H1 (cell line): Measurements from ENCODE around the gene PYCARD. TPM values are rescaled to one million over a fixed set of nuclear protein-coding genes. Genes with fewer than 3 reads are reported as not detected.
A peak's percentile ranks its signal among the peaks of the same experiment; 100 is the strongest.

Experiments used
- CTCF ChIA-PET: fragments of 300-600 bp; sonication (Branson Sonifier 250); formaldehyde crosslinking; loops from one replicate; lab custom pipeline; 2021; ENCODE audit not compliant: partially characterized antibody; lab: Charles Lee
- POLR2A ChIA-PET: fragments of 300-600 bp; sonication (Branson Sonifier 250); formaldehyde crosslinking; loops from one replicate; lab custom pipeline; 2021; ENCODE audit warnings: inconsistent platforms; ENCODE audit not compliant: partially characterized antibody; lab: Charles Lee
- DNase-seq, 2 experiments: peaks; one replicate each; pipeline versions ENCODE4 v3.0.0 to v3.0.0-alpha.2; 2010 to 2022; ENCODE audit warnings: low spot score in 2 of 2, low read depth in 1 of 2, mixed read lengths in 1 of 2
- FAIRE-seq: peaks from 2 replicates; lab custom pipeline; 2011; peaks lifted over from hg19 to GRCh38; lab: Jason Lieb, UNC
- H2AFZ ChIP-seq: 2 replicates; pipeline ENCODE4 v1.8.1; 2012; ENCODE audit warnings: low read length, inconsistent platforms
- H2AK5ac ChIP-seq: 2 replicates; pipeline ENCODE4 v1.6.1; 2013; ENCODE audit warnings: low read depth, low read length
- H2BK120ac ChIP-seq: replicated peaks from 2 replicates; pipeline ENCODE3; 2013; ENCODE audit warnings: low read depth, low read length, inconsistent platforms
- H2BK12ac ChIP-seq: 2 replicates; pipeline ENCODE4 v1.6.1; 2013; ENCODE audit warnings: low read depth, low read length
- H2BK15ac ChIP-seq: 2 replicates; pipeline ENCODE4 v1.6.1; 2013; ENCODE audit warnings: low read length
- H2BK20ac ChIP-seq: 2 replicates; pipeline ENCODE4 v1.6.1; 2013; ENCODE audit warnings: low read length
- H2BK5ac ChIP-seq: 2 replicates; pipeline ENCODE4 v1.6.1; 2013; ENCODE audit warnings: low read depth, low read length
- H3K14ac ChIP-seq: 2 replicates; pipeline ENCODE4 v1.6.1; 2013; ENCODE audit warnings: inconsistent platforms; ENCODE audit not compliant: insufficient read length
- H3K18ac ChIP-seq: 2 replicates; pipeline ENCODE4 v1.6.1; 2013; ENCODE audit warnings: low read length; ENCODE audit errors: extremely low read depth
- H3K23ac ChIP-seq: 2 replicates; pipeline ENCODE4 v1.6.1; 2013; ENCODE audit warnings: inconsistent platforms; ENCODE audit not compliant: insufficient read length
- H3K23me2 ChIP-seq: 2 replicates; pipeline ENCODE4 v1.6.1; 2013; ENCODE audit warnings: low read depth, low read length
- H3K27ac ChIP-seq: 2 replicates; pipeline ENCODE4 v1.6.1; 2011; ENCODE audit warnings: low read depth, low read length, inconsistent platforms
- H3K27me3 ChIP-seq, 4 experiments: replicated peaks in 1 of 4; 1 replicate in 1 of 4; 2 replicates in 3 of 4; pipeline versions ENCODE4 v1.6.1 to v1.8.1; 2011 to 2013; ENCODE audit warnings: low read length in 3 of 4, mild to moderate bottlenecking in 3 of 4, inconsistent platforms in 2 of 4, mixed read lengths in 2 of 4, moderate library complexity in 1 of 4; ENCODE audit not compliant: control insufficient read depth in 3 of 4, insufficient read depth in 3 of 4; ENCODE audit errors: extremely low read depth in 1 of 4
- H3K36me3 ChIP-seq, 4 experiments: 2 replicates each; pipeline versions ENCODE4 v1.6.1 to v1.8.1; 2011 to 2013; ENCODE audit warnings: mild to moderate bottlenecking in 4 of 4, low read length in 3 of 4, moderate library complexity in 2 of 4, control low read depth in 1 of 4, inconsistent platforms in 1 of 4; ENCODE audit not compliant: insufficient read depth in 4 of 4, control insufficient read depth in 2 of 4
- H3K4ac ChIP-seq: replicated peaks from 2 replicates; pipeline ENCODE3; 2013; ENCODE audit warnings: low read length, low read depth, mixed read lengths, inconsistent platforms; ENCODE audit not compliant: insufficient read length
- H3K4me1 ChIP-seq, 4 experiments: replicated peaks in 1 of 4; 1 replicate in 1 of 4; 2 replicates in 3 of 4; pipeline versions ENCODE4 v1.6.1 to v1.8.1; 2011 to 2013; ENCODE audit warnings: low read length in 3 of 4, inconsistent platforms in 2 of 4, mixed read lengths in 1 of 4; ENCODE audit not compliant: insufficient read depth in 4 of 4, control insufficient read depth in 3 of 4
- H3K4me2 ChIP-seq, 2 experiments: 2 replicates each; pipeline versions ENCODE4 v1.6.1 to v1.8.1; 2011 to 2013; ENCODE audit warnings: low read depth in 2 of 2, low read length in 2 of 2, control low read depth in 1 of 2, inconsistent platforms in 1 of 2, mild to moderate bottlenecking in 1 of 2; ENCODE audit not compliant: insufficient read depth in 1 of 2
- H3K4me3 ChIP-seq, 4 experiments: fragments of 200-600, 300-600 bp in 1 of 4; sonication (generic), shearing (Covaris generic), sonication (Bioruptor Twin) in 1 of 4; 2 replicates each; pipeline versions ENCODE4 v1.5.1 to v1.8.1; 2011 to 2016; ENCODE audit warnings: low read length in 4 of 4, low read depth in 3 of 4, control low read depth in 2 of 4, inconsistent platforms in 2 of 4, mild to moderate bottlenecking in 2 of 4, mixed read lengths in 1 of 4, moderate library complexity in 1 of 4; ENCODE audit not compliant: insufficient read depth in 2 of 4; ENCODE audit errors: extremely low read depth in 1 of 4
- H3K56ac ChIP-seq: replicated peaks from 2 replicates; pipeline ENCODE3; 2013; ENCODE audit warnings: low read depth, mild to moderate bottlenecking, mixed read lengths, low read length, inconsistent platforms; ENCODE audit not compliant: insufficient read length
- H3K79me1 ChIP-seq: 2 replicates; pipeline ENCODE4 v1.6.1; 2013; ENCODE audit warnings: low read depth, low read length, control low read depth
- H3K79me2 ChIP-seq, 2 experiments: 2 replicates each; pipeline versions ENCODE4 v1.6.1 to v1.8.1; 2012 to 2013; ENCODE audit warnings: low read length in 2 of 2, mild to moderate bottlenecking in 2 of 2, inconsistent platforms in 1 of 2; ENCODE audit not compliant: insufficient read depth in 2 of 2, control insufficient read depth in 1 of 2
- H3K9ac ChIP-seq, 4 experiments: replicated peaks in 1 of 4; 1 replicate in 1 of 4; 2 replicates in 3 of 4; pipeline versions ENCODE4 v1.6.1 to v1.8.1; 2011 to 2013; ENCODE audit warnings: low read depth in 3 of 4, low read length in 3 of 4, control low read depth in 2 of 4, mild to moderate bottlenecking in 2 of 4, moderate library complexity in 2 of 4, inconsistent platforms in 1 of 4; ENCODE audit errors: extremely low read depth in 1 of 4
- H3K9me3 ChIP-seq, 2 experiments: 2 replicates each; pipeline versions ENCODE4 v1.6.1 to v1.8.1; 2012 to 2013; ENCODE audit warnings: mild to moderate bottlenecking in 2 of 2, moderate library complexity in 2 of 2, control low read depth in 1 of 2, inconsistent platforms in 1 of 2, low read depth in 1 of 2, low read length in 1 of 2, mixed read lengths in 1 of 2; ENCODE audit not compliant: insufficient read depth in 2 of 2
- H4K20me1 ChIP-seq, 2 experiments: replicated peaks in 1 of 2; 2 replicates each; pipeline versions ENCODE3 to v1.8.1; 2011 to 2013; ENCODE audit warnings: inconsistent platforms in 2 of 2, low read length in 2 of 2, mild to moderate bottlenecking in 1 of 2; ENCODE audit not compliant: insufficient read depth in 2 of 2, control insufficient read depth in 1 of 2
- H4K5ac ChIP-seq: 2 replicates; pipeline ENCODE4 v1.6.1; 2013; ENCODE audit warnings: low read length, low read depth, mixed read lengths, inconsistent platforms; ENCODE audit not compliant: insufficient read length
- H4K8ac ChIP-seq: 2 replicates; pipeline ENCODE4 v1.8.0; 2013; ENCODE audit warnings: mild to moderate bottlenecking, moderate library complexity, low read length, inconsistent platforms; ENCODE audit not compliant: insufficient read depth; ENCODE audit errors: extremely low read depth
- H4K91ac ChIP-seq: replicated peaks from 2 replicates; pipeline ENCODE3; 2013; ENCODE audit warnings: low read length, mixed read lengths, inconsistent platforms; ENCODE audit not compliant: insufficient read length
- FOSL1 ChIP-seq: IDR thresholded peaks from 2 replicates; pipeline ENCODE4 v1.6.1; 2011; ENCODE audit warnings: mild to moderate bottlenecking, low read depth, low read length, moderate library complexity; ENCODE audit not compliant: insufficient read depth
- JUND ChIP-seq: IDR thresholded peaks from 2 replicates; pipeline ENCODE4 v1.6.1; 2011; ENCODE audit warnings: mild to moderate bottlenecking, improper control_type of control experiment, low read length
- POU5F1 ChIP-seq: IDR thresholded peaks from 2 replicates; pipeline ENCODE4 v1.6.1; 2011; ENCODE audit warnings: low read depth, mild to moderate bottlenecking, low read length, moderate library complexity
- RBBP5 ChIP-seq: IDR thresholded peaks from 2 replicates; pipeline ENCODE4 v1.7.1; 2012; ENCODE audit warnings: low read depth, mild to moderate bottlenecking, inconsistent platforms, low read length, moderate library complexity, borderline replicate concordance
- RXRA ChIP-seq: IDR thresholded peaks from 2 replicates; pipeline ENCODE4 v1.6.1; 2011; ENCODE audit warnings: low read depth, mild to moderate bottlenecking, low read length, moderate library complexity; ENCODE audit not compliant: insufficient read depth
- WGBS, 2 experiments: shearing (Covaris generic) in 1 of 2; methylation state at CpG; one replicate each; pipeline versions ENCODE4 v1.1.6 to v1.1.7; 2013 to 2015; ENCODE audit warnings: low lambda C conversion rate in 2 of 2, mixed read lengths in 2 of 2, inconsistent platforms in 1 of 2, low coverage in 1 of 2, missing lambda C conversion rate in 1 of 2; ENCODE audit not compliant: insufficient replicate concordance in 2 of 2, insufficient coverage in 1 of 2, insufficient read length in 1 of 2; ENCODE audit errors: extremely low coverage in 1 of 2, missing lambda C conversion rate in 1 of 2; 5-methylcytosine and 5-hydroxymethylcytosine counted together
- polyA plus RNA-seq, 7 experiments: library from polyadenylated mRNA; depleted of rRNA in 3 of 7; stranded (reverse) in 5 of 7; unstranded in 2 of 7; fragments of >200 nt in 5 of 7; fragments of 200-250 nt in 2 of 7; gene quantifications; 1 replicate in 5 of 7; 2 replicates in 1 of 7; 4 replicates in 1 of 7; pipeline versions ENCODE4 v1.2.1 to v1.2.3, GENCODE V29; 2011 to 2013; ENCODE audit warnings: missing spikeins in 2 of 7, mixed read lengths in 2 of 7
- total RNA-seq: library from RNA; stranded (reverse); fragmentation: NEBNext Ultra II Directional; extraction: Animal tissue kit (Norgen Biotek cat#: 25700); gene quantifications from 2 replicates; pipeline ENCODE4 v1.2.1, GENCODE V29; 2021
- TF ChIP-seq, protein P1 (sequence below): IDR thresholded peaks from 2 replicates; pipeline ENCODE4 v1.6.1; 2012; ENCODE audit warnings: inconsistent platforms

Gene PYCARD
- total and polyA plus RNA-seq, 2 of the 8 experiments (the other 6 are each of a cell fraction or from before 2014, with no cell fraction given), result 29.9 to 77.9 TPM

DNA sequence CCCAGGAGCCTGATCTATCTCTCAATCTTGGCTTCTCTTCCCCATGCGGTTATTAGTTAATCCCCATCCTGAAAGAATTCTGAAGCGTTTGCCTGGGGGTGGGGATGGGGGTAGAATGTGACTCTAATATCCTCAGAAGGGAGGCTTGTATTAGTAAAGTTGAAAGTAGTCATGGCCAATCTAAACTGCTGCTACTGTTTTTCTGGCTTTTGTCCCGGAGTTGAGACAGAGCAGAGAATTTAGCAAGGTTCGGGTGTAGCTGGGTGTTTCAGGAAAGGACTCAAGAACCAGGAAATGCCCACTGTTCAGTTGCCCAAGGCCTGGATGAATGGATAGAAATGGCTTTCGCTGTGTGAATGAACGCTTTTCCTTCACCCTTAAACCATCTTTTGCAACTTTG is 39.6 kb upstream of the PYCARD start:
- H3K23ac ChIP-seq, result no peak overlapping the region
- ChIA-PET POLR2A (interaction anchor here (1.0 to 1.5 kb wide), 2 partner anchors 45 to 60 kb away, joined by 3 to 4 read pairs; no protein-coding TSS in a partner anchor), CTCF (no interaction called here)
- TF ChIP-seq RBBP5 (no peak), RXRA (no peak), JUND (no peak), POU5F1 (no peak), FOSL1 (no peak)
- TF ChIP-seq, protein P1, sequence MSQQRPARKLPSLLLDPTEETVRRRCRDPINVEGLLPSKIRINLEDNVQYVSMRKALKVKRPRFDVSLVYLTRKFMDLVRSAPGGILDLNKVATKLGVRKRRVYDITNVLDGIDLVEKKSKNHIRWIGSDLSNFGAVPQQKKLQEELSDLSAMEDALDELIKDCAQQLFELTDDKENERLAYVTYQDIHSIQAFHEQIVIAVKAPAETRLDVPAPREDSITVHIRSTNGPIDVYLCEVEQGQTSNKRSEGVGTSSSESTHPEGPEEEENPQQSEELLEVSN, result no peak
- H3K27me3 ChIP-seq, result no peaks in the 10 kb centered on the region
- no peak overlapping the region for H3K27ac ChIP-seq
- H2BK12ac ChIP-seq, result no peak overlapping the region
- H4K5ac ChIP-seq, result no peak overlapping the region
- H2BK15ac ChIP-seq, result no peak overlapping the region
- H3K79me2 ChIP-seq, result no peaks in the 10 kb centered on the region
- WGBS, 2 experiments, result 78% methylated on average over 6 of the region's 6 CpGs; no CpG with 5 or more reads in 1 of the 2 experiments
- H2BK5ac ChIP-seq, result no peak overlapping the region
- H3K4me1 ChIP-seq, result peaks cover 0 to 13% (median 3%) of the 10 kb centered on the region in 4 experiments; a peak in 3 of 7 replicates
- no peak overlapping the region for H3K56ac ChIP-seq
- H3K79me1 ChIP-seq, result no peaks in the 10 kb centered on the region
- FAIRE-seq (no peak), DNase-seq (no peak)
- no peaks in the 10 kb centered on the region for H3K9me3 ChIP-seq
- H2BK120ac ChIP-seq, result no peak overlapping the region
- H3K18ac ChIP-seq, result no peak overlapping the region
- H3K4ac ChIP-seq, result no peak overlapping the region
- H3K14ac ChIP-seq, result no peak overlapping the region
- H2AFZ ChIP-seq, result peak overlapping the region; percentile 65
- H2AK5ac ChIP-seq, result no peak overlapping the region
- no peaks in the 10 kb centered on the region for H4K20me1 ChIP-seq
- no peak overlapping the region for H3K4me2 ChIP-seq
- H3K23me2 ChIP-seq, result no peaks in the 10 kb centered on the region
- peak overlapping the region; percentile 45 for H4K91ac ChIP-seq
- no peaks in the 10 kb centered on the region for H3K36me3 ChIP-seq
- 0 out of 2 replicates have a peak overlapping the region, but pooled peaks have one; percentile 10 for H2BK20ac ChIP-seq
- no peak overlapping the region for H3K4me3 ChIP-seq
- H4K8ac ChIP-seq, result no peak overlapping the region
- H3K9ac ChIP-seq, result no peak overlapping the region
